Heart right ventricle (tissue), 16 donors: ENCODE measurements around the gene SCUBE1. TPM values are rescaled to one million over a fixed set of nuclear protein-coding genes. Genes with fewer than 3 reads are reported as not detected.

ENCODE experiments used
- ATAC-seq, 8 donors: fragments of 200-7000 bp; cut with Tn5 transposase; one replicate each; pipeline ENCODE4 v1.9.1; 2020; ENCODE audit warnings: mild to moderate bottlenecking in 8 of 8, moderate library complexity in 8 of 8, moderate number of reproducible peaks in 1 of 8
- DNase-seq, 2 donors: peaks; one replicate each; pipeline ENCODE4 v3.0.0-alpha.2; 2020
- H3K27ac ChIP-seq, 10 donors: fragments of 200-600 bp; sonication (generic) in 2 of 10; one replicate each; pipeline versions ENCODE4 v1.5.0 to v1.8.0; 2020 to 2022; ENCODE audit warnings: mild to moderate bottlenecking in 3 of 10
- H3K27me3 ChIP-seq, 7 donors: fragments of 200-600 bp; one replicate each; pipeline ENCODE4 v1.8.0; 2021 to 2022; ENCODE audit warnings: mild to moderate bottlenecking in 2 of 7
- H3K36me3 ChIP-seq, 9 donors: fragments of 200-600 bp; sonication (generic) in 1 of 9; one replicate each; pipeline versions ENCODE4 v1.5.0 to v1.8.0; 2020 to 2022; ENCODE audit warnings: mild to moderate bottlenecking in 2 of 9
- H3K4me1 ChIP-seq, 9 donors: fragments of 200-600 bp; sonication (generic) in 1 of 9; one replicate each; pipeline versions ENCODE4 v1.5.0 to v1.8.0; 2020 to 2022; ENCODE audit warnings: mild to moderate bottlenecking in 4 of 9
- H3K4me3 ChIP-seq, 10 donors: fragments of 200-600 bp; sonication (generic) in 2 of 10; one replicate each; pipeline versions ENCODE4 v1.5.0 to v1.8.0; 2020 to 2022; ENCODE audit warnings: mild to moderate bottlenecking in 7 of 10, moderate library complexity in 2 of 10
- H3K9me3 ChIP-seq, 11 donors: fragments of 200-600 bp in 10 of 11; sonication (generic) in 2 of 11; one replicate each; pipeline versions ENCODE4 v1.5.0 to v1.8.0; 2013 to 2022; ENCODE audit warnings: mild to moderate bottlenecking in 2 of 11, control low read depth in 1 of 11, moderate library complexity in 1 of 11
- WGBS, 2 donors: extraction: QIAGEN DNeasy Blood & Tissue Kit; methylation state at CpG; one replicate each; pipeline ENCODE4 v1.1.7; 2013; ENCODE audit warnings: inconsistent platforms in 1 of 2; 5-methylcytosine and 5-hydroxymethylcytosine counted together
- intact Hi-C, 10 donors: fragments of 100-400 bp; cut with DNase I; formaldehyde crosslinking; loops; one replicate each; pipeline versions ENCODE4 v1.11.1 to v1.14.2; 2022
- polyA plus RNA-seq, 2 donors: library from polyadenylated mRNA; stranded (reverse); fragments of 200-250 nt; gene quantifications; one replicate each; pipeline ENCODE4 v1.2.3, GENCODE V29; 2013
- total RNA-seq, 10 donors: library from RNA; stranded (reverse); fragmentation: NEBNext Ultra II Directional in 3 of 10; extraction: Animal tissue kit (Norgen Biotek cat#: 25700) in 3 of 10; gene quantifications; one replicate each; pipeline versions ENCODE4 v1.2.1 to v1.2.4, GENCODE V29; 2021 to 2023
- TF ChIP-seq, protein P1 (sequence below), 9 donors: fragments of 200-600 bp; sonication (generic) in 2 of 9; IDR thresholded peaks; one replicate each; pipeline versions ENCODE4 v1.5.0 to v1.8.0; 2021 to 2022; ENCODE audit warnings: antibody characterized with exemption in 9 of 9, mild to moderate bottlenecking in 5 of 9, moderate library complexity in 1 of 9
- donor health status: Arrhythmogenic right ventricular cardiomyopathy.
- donor health status: ischemic (EF 13 %, LVEDD 7.1; RV severe dilation, severe dysfunction).
- donor health status: healthy with polysubstance abuse.
- donor health status: DM: no; HTN: yes; CAD: no.
- donor health status: DM: no; HTN: no; CAD: no.
- donor health status: ischemic (EF 25% LVEDD 6.9; RV normal size, moderate dysfunction).
- donor health status: ischemic (EF 25% LVEDD 5.7; RV mildly dilated, moderate dysfunction).
- donor health status: healthy.
- donor health status: DM: yes; HTN: yes; CAD: no.
- donor health status: Ischemic cardiomyopathy.
- donor health status: ischemic (EF 35%, LVEDD 5.7; RV mildly dilated, moderate dysfunction).
- donor health status: nonischemic (EF 11% LVEDD 7.7; RV severe dilation, severe dysfunction).
- donor health status: DM: yes; HTN: yes; CAD: no.
- donor health status: PGD.
- donor health status: ischemic (EF 29% LVEDD 5.4; RV normal size, mild dysfunction).
- donor health status: nonischemic (EF 23%, LVEDD 6.1; RV moderate dilation, normal function).

Gene SCUBE1
- total and polyA plus RNA-seq, 12 donors = 0.01 to 0.60 (median 0.13) TPM; not detected in 1

DNA sequence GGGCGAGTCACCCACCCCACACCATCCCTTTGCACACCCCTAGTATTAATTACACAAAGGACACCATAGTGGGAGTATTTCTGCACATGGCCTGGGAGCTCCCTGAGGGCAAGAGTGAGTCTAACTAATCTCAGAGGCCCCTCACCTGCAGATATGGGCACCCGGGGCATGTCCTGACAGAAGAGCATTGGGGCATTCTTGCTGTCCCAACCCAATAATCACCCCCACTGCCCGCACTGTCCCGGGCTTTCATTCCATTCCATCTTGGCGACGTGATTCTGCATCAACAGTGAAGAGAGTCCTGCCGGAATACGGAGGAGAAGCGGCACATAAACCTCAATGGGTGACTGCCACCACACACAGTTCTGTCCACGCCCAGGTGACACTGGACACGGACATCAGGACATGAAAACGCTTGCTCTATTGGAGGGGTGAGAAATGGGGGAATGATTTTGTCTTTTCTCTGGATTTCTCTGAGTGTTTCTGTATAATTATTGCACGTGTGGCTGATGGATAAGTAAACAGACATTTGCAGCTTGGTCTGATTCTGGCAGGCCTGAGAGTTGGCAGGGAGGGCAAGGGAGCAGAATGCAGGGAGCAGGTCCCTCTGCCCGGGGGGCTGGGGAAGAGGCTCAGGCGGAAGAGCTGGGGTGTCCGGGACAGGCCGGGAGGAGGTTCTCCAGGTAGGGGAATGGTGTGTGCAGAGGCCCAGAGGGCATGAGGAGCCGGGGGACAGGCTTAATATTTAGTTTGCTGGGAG, 38.2 kb downstream of the SCUBE1 start:
- ATAC-seq = peak in 2 of 8 donors; percentile 23 to 35
- no peaks in the 10 kb centered on the region for H3K36me3 ChIP-seq
- intact Hi-C loops = no loop called here
- peaks cover 0 to 15% (median 11%) of the 10 kb centered on the region in 9 donors for H3K4me1 ChIP-seq
- no peak for DNase-seq
- H3K9me3 ChIP-seq = no peaks in the 10 kb centered on the region
- TF ChIP-seq, protein P1, sequence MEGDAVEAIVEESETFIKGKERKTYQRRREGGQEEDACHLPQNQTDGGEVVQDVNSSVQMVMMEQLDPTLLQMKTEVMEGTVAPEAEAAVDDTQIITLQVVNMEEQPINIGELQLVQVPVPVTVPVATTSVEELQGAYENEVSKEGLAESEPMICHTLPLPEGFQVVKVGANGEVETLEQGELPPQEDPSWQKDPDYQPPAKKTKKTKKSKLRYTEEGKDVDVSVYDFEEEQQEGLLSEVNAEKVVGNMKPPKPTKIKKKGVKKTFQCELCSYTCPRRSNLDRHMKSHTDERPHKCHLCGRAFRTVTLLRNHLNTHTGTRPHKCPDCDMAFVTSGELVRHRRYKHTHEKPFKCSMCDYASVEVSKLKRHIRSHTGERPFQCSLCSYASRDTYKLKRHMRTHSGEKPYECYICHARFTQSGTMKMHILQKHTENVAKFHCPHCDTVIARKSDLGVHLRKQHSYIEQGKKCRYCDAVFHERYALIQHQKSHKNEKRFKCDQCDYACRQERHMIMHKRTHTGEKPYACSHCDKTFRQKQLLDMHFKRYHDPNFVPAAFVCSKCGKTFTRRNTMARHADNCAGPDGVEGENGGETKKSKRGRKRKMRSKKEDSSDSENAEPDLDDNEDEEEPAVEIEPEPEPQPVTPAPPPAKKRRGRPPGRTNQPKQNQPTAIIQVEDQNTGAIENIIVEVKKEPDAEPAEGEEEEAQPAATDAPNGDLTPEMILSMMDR (IDR thresholded peaks at IDR 0.05) = no peak
- H3K4me3 ChIP-seq = no peak overlapping the region
- WGBS, 2 donors = 79 to 83% methylated on average over 18 of the region's 18 CpGs
- no peaks in the 10 kb centered on the region for H3K27me3 ChIP-seq
- H3K27ac ChIP-seq = peak overlapping the region in 5 of 10 donors; percentile 15 to 65 (median 56)

DNA sequence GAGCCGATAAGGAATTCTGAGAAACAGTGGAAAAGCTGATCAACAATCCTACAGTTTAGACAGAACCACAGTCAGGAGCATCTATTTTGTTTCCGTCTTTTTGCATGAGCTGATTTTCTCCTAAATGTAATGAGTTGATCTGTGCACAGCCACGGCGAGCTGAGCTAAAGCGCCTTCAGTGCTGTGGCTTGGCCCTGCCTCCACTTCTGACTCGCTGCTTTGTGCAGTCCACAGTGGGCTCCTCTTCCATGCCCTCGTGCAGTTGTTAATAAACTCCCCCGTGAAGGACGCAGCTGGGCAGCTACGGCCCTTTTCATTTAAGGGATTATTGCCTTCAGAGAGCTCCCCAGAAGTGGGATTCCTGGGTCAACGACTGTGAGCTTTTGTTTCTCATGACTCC, 39.4 kb downstream of the SCUBE1 start:
- H3K27me3 ChIP-seq = no peaks in the 10 kb centered on the region
- ATAC-seq (no peak), DNase-seq (no peak)
- no peak overlapping the region for H3K27ac ChIP-seq
- peaks cover 0 to 15% (median 11%) of the 10 kb centered on the region in 9 donors for H3K4me1 ChIP-seq
- TF ChIP-seq, protein P1 (IDR thresholded peaks at IDR 0.05) = no peak
- intact Hi-C loops = no loop called here
- H3K4me3 ChIP-seq = no peak overlapping the region
- WGBS, 2 donors = 91 to 93% methylated on average over 11 of the region's 11 CpGs
- H3K9me3 ChIP-seq = no peaks in the 10 kb centered on the region
- H3K36me3 ChIP-seq = no peaks in the 10 kb centered on the region

DNA sequence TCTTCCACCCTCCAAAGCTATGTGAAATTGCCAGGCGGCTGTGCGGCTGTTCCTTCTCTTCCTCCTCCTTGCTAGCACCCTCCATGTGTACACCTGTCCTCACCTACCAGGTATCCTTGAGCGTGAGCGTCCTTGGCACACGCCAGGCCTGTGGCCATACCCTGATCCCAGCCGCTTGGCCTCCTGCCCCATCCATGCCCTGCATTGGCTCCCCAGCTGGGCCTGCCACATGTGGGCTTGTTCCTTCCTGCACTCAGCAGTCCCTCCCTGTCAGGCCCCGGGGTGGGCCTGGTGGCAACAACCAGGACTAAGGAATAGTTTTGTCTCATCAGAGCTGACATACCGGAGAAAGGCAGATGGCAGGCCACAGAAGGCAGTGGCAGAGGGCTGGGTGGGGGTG, 40.0 kb downstream of the SCUBE1 start:
- H3K9me3 ChIP-seq = no peaks in the 10 kb centered on the region
- TF ChIP-seq, protein P1 (IDR thresholded peaks at IDR 0.05) = no peak
- H3K27ac ChIP-seq = no peak overlapping the region
- ATAC-seq (no peak), DNase-seq (no peak)
- no peaks in the 10 kb centered on the region for H3K36me3 ChIP-seq
- no peak overlapping the region for H3K4me3 ChIP-seq
- no peaks in the 10 kb centered on the region for H3K27me3 ChIP-seq
- intact Hi-C loops = no loop called here
- 93 to 99% methylated on average over 8 of the region's 8 CpGs for WGBS, 2 donors
- peaks cover 0 to 17% (median 14%) of the 10 kb centered on the region in 9 donors for H3K4me1 ChIP-seq

DNA sequence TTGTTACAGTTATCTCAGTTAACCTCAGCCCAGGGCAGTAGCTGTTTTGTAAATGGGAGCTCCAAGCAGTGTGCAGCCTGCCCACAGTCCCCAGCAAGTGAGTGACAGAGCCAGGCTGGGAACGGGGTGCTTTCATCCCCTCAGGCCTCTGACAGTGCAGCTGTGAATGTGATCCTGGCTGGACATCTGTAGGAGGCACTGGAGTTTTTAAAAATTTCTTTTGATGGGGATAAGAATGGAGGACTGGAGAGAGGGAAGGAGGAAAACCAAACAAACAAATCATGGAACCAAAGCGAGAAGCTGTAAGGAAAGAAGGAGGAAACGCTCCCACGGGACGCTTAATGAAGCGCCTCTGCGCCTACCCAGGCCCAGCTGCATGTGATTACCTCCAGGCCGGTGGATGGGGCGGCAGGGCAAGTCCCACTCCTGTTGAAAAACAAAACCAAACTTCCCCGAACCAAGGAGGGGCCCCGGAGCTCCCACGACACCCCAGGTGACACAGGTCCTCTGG, 40.6 kb downstream of the SCUBE1 start:
- peaks cover 2 to 23% (median 19%) of the 10 kb centered on the region in 9 donors for H3K4me1 ChIP-seq
- H3K36me3 ChIP-seq = no peaks in the 10 kb centered on the region
- TF ChIP-seq, protein P1 (IDR thresholded peaks at IDR 0.05) = no peak
- H3K9me3 ChIP-seq = no peaks in the 10 kb centered on the region
- WGBS, 2 donors = 70 to 78% methylated on average over 12 of the region's 12 CpGs
- no peaks in the 10 kb centered on the region for H3K27me3 ChIP-seq
- no peak overlapping the region for H3K4me3 ChIP-seq
- ATAC-seq = no peak
- no peak for DNase-seq
- no peak overlapping the region for H3K27ac ChIP-seq
- intact Hi-C loops = no loop called here
